BLaER1 treated with 17β-estradiol and CSF1 and Interleukin-3, amounts not matched to agents 10 nM and 100 nM (cell line): ENCODE results near the gene DAB1.

ENCODE experiments used
- H3K27ac ChIP-seq, 11 experiments: shearing (Covaris generic); formaldehyde crosslinking; 2 replicates each; pipeline ENCODE4 v1.8.1; 2022
- H3K27me3 ChIP-seq, 11 experiments: shearing (Covaris generic); formaldehyde crosslinking; 2 replicates each; pipeline ENCODE4 v1.8.1; 2022
- H3K36me3 ChIP-seq, 11 experiments: shearing (Covaris generic); formaldehyde crosslinking; 2 replicates each; pipeline ENCODE4 v1.8.1; 2022
- H3K4me1 ChIP-seq, 10 experiments: shearing (Covaris generic); formaldehyde crosslinking; 2 replicates each; pipeline ENCODE4 v1.8.1; 2022
- H3K4me2 ChIP-seq, 11 experiments: shearing (Covaris generic); formaldehyde crosslinking; 2 replicates each; pipeline ENCODE4 v1.8.1; 2022
- H3K4me3 ChIP-seq, 10 experiments: shearing (Covaris generic); formaldehyde crosslinking; 2 replicates each; pipeline ENCODE4 v1.8.1; 2022
- H3K9ac ChIP-seq, 11 experiments: shearing (Covaris generic); formaldehyde crosslinking; 2 replicates each; pipeline ENCODE4 v1.8.1; 2022
- H3K9me3 ChIP-seq, 11 experiments: shearing (Covaris generic); formaldehyde crosslinking; replicated peaks in 1 of 11; 2 replicates each; pipeline ENCODE4 v1.8.1; 2022
- H4K20me1 ChIP-seq, 11 experiments: shearing (Covaris generic); formaldehyde crosslinking; 2 replicates each; pipeline ENCODE4 v1.8.1; 2022
- Cebpa-rat ChIP-seq, 11 experiments: shearing (Covaris generic); IDR thresholded peaks; 2 replicates each; pipeline ENCODE4 v1.8.1; 2022

DAB1 gene

DNA sequence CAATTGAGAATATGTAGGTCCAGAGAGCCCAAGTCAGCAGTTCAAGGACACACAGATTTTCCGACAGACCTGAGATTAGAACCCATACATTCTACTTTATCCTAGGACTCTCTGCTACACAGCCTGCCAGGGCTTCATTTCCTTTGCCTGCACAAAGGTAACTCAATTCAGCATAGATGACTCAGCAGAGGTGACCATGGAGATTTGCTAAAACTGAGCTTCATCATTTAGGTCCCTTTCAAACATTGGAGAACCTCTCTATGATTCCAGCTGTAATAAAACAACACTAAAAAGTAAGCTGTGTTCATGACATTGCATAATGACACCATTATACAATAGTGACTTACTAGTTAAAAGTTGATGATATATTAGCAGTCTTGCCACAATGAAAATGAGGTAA lies 22.2 kb downstream of the DAB1 start:
- no peaks in the 10 kb centered on the region for H4K20me1 ChIP-seq
- no peaks in the 10 kb centered on the region for H3K27me3 ChIP-seq
- H3K4me2 ChIP-seq: no peak overlapping the region
- no peak overlapping the region for H3K27ac ChIP-seq
- no peaks in the 10 kb centered on the region for H3K36me3 ChIP-seq
- no peaks in the 10 kb centered on the region for H3K9me3 ChIP-seq
- no peak for TF ChIP-seq Cebpa-rat (IDR thresholded peaks at IDR 0.05)
- H3K4me1 ChIP-seq: 0 out of 20 replicates have a peak, but pooled peaks cover 0 to 8% (median 0%) of the 10 kb centered on the region in 10 experiments
- H3K4me3 ChIP-seq: no peak overlapping the region
- no peak overlapping the region for H3K9ac ChIP-seq

GRCh38 chr1:57400048-57400447 lies 23.8 kb downstream of the DAB1 start:
- Histone ChIP-seq H3K9me3 (no peaks in the 10 kb centered on the region), H3K27me3 (no peaks in the 10 kb centered on the region), H4K20me1 (no peaks in the 10 kb centered on the region), H3K27ac (no peak overlapping the region), H3K36me3 (no peaks in the 10 kb centered on the region), H3K4me3 (no peak overlapping the region), H3K4me2 (no peak overlapping the region), H3K4me1 (0 out of 20 replicates have a peak, but pooled peaks cover 0 to 8% (median 0%) of the 10 kb centered on the region in 10 experiments), H3K9ac (no peak overlapping the region)
- no peak for TF ChIP-seq Cebpa-rat (IDR thresholded peaks at IDR 0.05)

- no peak for TF ChIP-seq Cebpa-rat (IDR thresholded peaks at IDR 0.05)
- no peaks in the 10 kb centered on the region for H3K4me1 ChIP-seq
- no peaks in the 10 kb centered on the region for H3K36me3 ChIP-seq
- no peaks in the 10 kb centered on the region for H3K9me3 ChIP-seq
- H4K20me1 ChIP-seq: no peaks in the 10 kb centered on the region
- no peak overlapping the region for H3K27ac ChIP-seq
- no peaks in the 10 kb centered on the region for H3K27me3 ChIP-seq
- H3K9ac ChIP-seq: no peak overlapping the region
- H3K4me2 ChIP-seq: no peak overlapping the region
- no peak overlapping the region for H3K4me3 ChIP-seq
Observed at GRCh38 chr1:57393058-57393584, 30.7 kb downstream of the DAB1 start.

DNA sequence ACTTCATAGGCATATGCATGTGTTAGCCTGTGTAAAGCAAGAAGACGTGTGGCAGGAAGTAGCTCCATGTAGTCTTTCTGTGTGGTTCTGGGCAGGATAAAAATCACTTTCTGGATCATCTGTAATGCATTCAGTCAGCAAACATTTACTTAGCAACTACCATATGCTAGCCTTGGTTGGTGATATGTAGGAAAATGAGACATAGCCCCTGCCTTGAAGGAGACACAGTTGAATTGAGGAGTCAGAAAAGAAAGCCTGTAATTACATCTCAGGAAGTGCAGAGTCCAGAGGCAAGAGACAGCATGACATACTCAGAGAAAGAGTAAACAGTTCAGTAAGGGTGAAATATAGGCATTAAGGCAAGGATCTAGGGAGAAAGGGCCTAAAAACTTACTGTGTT lies 38.5 kb downstream of the DAB1 start:
- Histone ChIP-seq H3K4me2 (no peak overlapping the region), H3K36me3 (no peaks in the 10 kb centered on the region; a peak in 1 of 22 replicates), H3K27me3 (no peaks in the 10 kb centered on the region), H3K9me3 (no peaks in the 10 kb centered on the region; a peak in 1 of 22 replicates), H3K27ac (no peak overlapping the region), H4K20me1 (no peaks in the 10 kb centered on the region), H3K9ac (no peak overlapping the region), H3K4me3 (no peak overlapping the region), H3K4me1 (no peaks in the 10 kb centered on the region)
- TF ChIP-seq Cebpa-rat (IDR thresholded peaks at IDR 0.05): no peak

GRCh38 chr1:57384901-57385300 lies 39.0 kb downstream of the DAB1 start:
- Histone ChIP-seq H3K4me1 (peaks cover 0 to 3% (median 0%) of the 10 kb centered on the region in 10 experiments; a peak in 3 of 20 replicates), H3K4me3 (no peak overlapping the region), H3K27me3 (no peaks in the 10 kb centered on the region), H3K27ac (no peak overlapping the region), H3K9me3 (no peaks in the 10 kb centered on the region; a peak in 1 of 22 replicates), H3K4me2 (no peak overlapping the region), H4K20me1 (no peaks in the 10 kb centered on the region), H3K9ac (no peak overlapping the region), H3K36me3 (no peaks in the 10 kb centered on the region; a peak in 1 of 22 replicates)
- TF ChIP-seq Cebpa-rat (IDR thresholded peaks at IDR 0.05): no peak

GRCh38 chr1:57384284-57384683 lies 39.6 kb downstream of the DAB1 start:
- Histone ChIP-seq H3K4me3 (no peak overlapping the region), H3K36me3 (no peaks in the 10 kb centered on the region; a peak in 1 of 22 replicates), H3K4me2 (no peak overlapping the region), H3K9ac (no peak overlapping the region), H3K9me3 (no peaks in the 10 kb centered on the region; a peak in 1 of 22 replicates), H3K27ac (no peak overlapping the region), H3K4me1 (peaks cover 0 to 10% (median 5%) of the 10 kb centered on the region in 10 experiments; a peak in 16 of 20 replicates), H3K27me3 (no peaks in the 10 kb centered on the region), H4K20me1 (no peaks in the 10 kb centered on the region)
- TF ChIP-seq Cebpa-rat (IDR thresholded peaks at IDR 0.05): no peak

GRCh38 chr1:57381871-57382270 lies 42.0 kb downstream of the DAB1 start:
- Histone ChIP-seq H3K36me3 (no peaks in the 10 kb centered on the region; a peak in 1 of 22 replicates), H3K27me3 (no peaks in the 10 kb centered on the region), H3K4me2 (no peak overlapping the region), H3K4me1 (peaks cover 15 to 34% (median 28%) of the 10 kb centered on the region in 10 experiments), H3K9me3 (no peaks in the 10 kb centered on the region; a peak in 1 of 22 replicates), H3K4me3 (no peak overlapping the region), H3K9ac (no peak overlapping the region), H4K20me1 (no peaks in the 10 kb centered on the region), H3K27ac (no peak overlapping the region)
- no peak for TF ChIP-seq Cebpa-rat (IDR thresholded peaks at IDR 0.05)

DNA sequence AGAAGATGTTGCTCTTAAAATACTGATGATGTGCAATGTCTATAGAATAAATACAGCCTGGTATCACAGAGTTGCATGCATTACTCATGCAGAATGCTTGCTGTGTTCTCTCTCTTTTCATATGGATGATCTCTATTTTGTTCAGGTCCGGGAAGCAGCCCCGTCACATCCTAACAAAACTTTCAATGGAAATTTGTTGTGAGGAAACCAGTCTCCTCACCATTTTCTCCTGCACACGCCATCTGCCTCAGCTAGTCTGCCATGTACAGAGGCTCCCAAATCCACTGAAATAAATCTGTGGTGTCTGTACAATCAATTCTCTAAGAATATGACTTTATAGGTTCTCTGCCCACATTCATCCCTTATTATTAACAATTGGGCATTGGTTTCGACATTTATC lies 42.4 kb downstream of the DAB1 start:
- Histone ChIP-seq H3K9ac (no peak overlapping the region), H3K9me3 (no peaks in the 10 kb centered on the region; a peak in 1 of 22 replicates), H3K27me3 (no peaks in the 10 kb centered on the region), H3K4me3 (no peak overlapping the region), H3K4me2 (no peak overlapping the region), H3K27ac (no peak overlapping the region), H3K36me3 (no peaks in the 10 kb centered on the region; a peak in 1 of 22 replicates), H4K20me1 (no peaks in the 10 kb centered on the region), H3K4me1 (peaks cover 15 to 34% (median 28%) of the 10 kb centered on the region in 10 experiments)
- no peak for TF ChIP-seq Cebpa-rat (IDR thresholded peaks at IDR 0.05)

DNA sequence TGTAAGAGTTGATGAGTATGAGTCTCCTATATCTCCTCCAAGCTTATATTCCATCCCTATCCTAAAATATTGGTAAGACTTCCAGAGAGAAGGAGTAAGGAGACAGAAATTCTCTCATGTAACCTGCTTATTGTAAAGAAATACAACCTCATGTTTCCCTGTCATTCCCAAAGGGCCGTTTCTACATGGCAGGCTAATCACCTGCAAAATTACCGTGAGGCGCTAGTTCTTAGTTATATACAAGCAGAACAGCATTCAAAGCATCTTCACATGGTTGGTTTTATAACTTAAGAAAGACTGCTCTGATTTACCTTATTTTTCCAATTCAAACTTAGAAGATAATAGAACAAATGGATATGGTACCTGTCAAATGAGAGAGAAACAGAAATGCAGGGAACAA lies 42.9 kb downstream of the DAB1 start:
- H3K9me3 ChIP-seq: no peaks in the 10 kb centered on the region; a peak in 1 of 22 replicates
- no peaks in the 10 kb centered on the region for H4K20me1 ChIP-seq
- TF ChIP-seq Cebpa-rat (IDR thresholded peaks at IDR 0.05): no peak
- no peak overlapping the region for H3K9ac ChIP-seq
- H3K4me1 ChIP-seq: peaks cover 15 to 34% (median 28%) of the 10 kb centered on the region in 10 experiments
- H3K4me3 ChIP-seq: no peak overlapping the region
- no peaks in the 10 kb centered on the region; a peak in 1 of 22 replicates for H3K36me3 ChIP-seq
- no peak overlapping the region for H3K4me2 ChIP-seq
- H3K27me3 ChIP-seq: no peaks in the 10 kb centered on the region
- H3K27ac ChIP-seq: no peak overlapping the region

- Histone ChIP-seq H3K9ac (peak overlapping the region in 3 of 11 experiments; percentile 20 to 52 (median 33); a peak in 3 of 22 replicates), H3K4me2 (peak overlapping the region in 9 of 11 experiments; percentile 44 to 91 (median 72); a peak in 18 of 22 replicates)
- no peak for TF ChIP-seq Cebpa-rat (IDR thresholded peaks at IDR 0.05)
Observed at GRCh38 chr1:57378534-57378933, 45.3 kb downstream of the DAB1 start.

More at GRCh38 chr1:57378534-57378933, 45.3 kb downstream of the DAB1 start:
- Histone ChIP-seq H3K27me3 (no peaks in the 10 kb centered on the region), H3K27ac (peak overlapping the region in 7 of 11 experiments; percentile 20 to 78 (median 70); a peak in 11 of 22 replicates), H3K9me3 (no peaks in the 10 kb centered on the region), H4K20me1 (no peaks in the 10 kb centered on the region), H3K36me3 (no peaks in the 10 kb centered on the region; a peak in 1 of 22 replicates), H3K4me1 (peaks cover 15 to 38% (median 28%) of the 10 kb centered on the region in 10 experiments), H3K4me3 (no peak overlapping the region)
